ENCODE measurements around the gene GABRQ.
"Not testable (repeated sequence)": the region's sequence is repeated elsewhere in the genome, so short reads cannot be mapped to it uniquely, and the experiment has no call there.

GABRQ gene

GRCh38 chrX:152658302-152658701 is 20.6 kb downstream of the GABRQ start:
- DNase-seq (ENCODE audit: low read depth) = no peak

- DNase-seq (ENCODE audit: low read depth) = no peak
Measured at GRCh38 chrX:152663086-152663485, 25.4 kb downstream of the GABRQ start.

GRCh38 chrX:152674135-152674534 is 36.4 kb downstream of the GABRQ start:
- DNase-seq (ENCODE audit: low read depth) = no peak

- DNase-seq (ENCODE audit: low read depth) = not testable (repeated sequence)
Measured at GRCh38 chrX:152674652-152675051, 37.0 kb downstream of the GABRQ start.

- DNase-seq (ENCODE audit: low read depth) = not testable (repeated sequence)
Measured at GRCh38 chrX:152681012-152681411, 43.3 kb downstream of the GABRQ start.

GRCh38 chrX:152697952-152698931 is 60.5 kb downstream of the GABRQ start, which contains the start of gene MAGEA3:
Gene MAGEA3, plus strand, starts transcription at chrX:152698794. Its CDS starts 2,039 bp downstream, at chrX:152700833.
- not testable (repeated sequence) for DNase-seq (ENCODE audit: low read depth)

- not testable (repeated sequence) for DNase-seq (ENCODE audit: low read depth)
Measured at GRCh38 chrX:152700390-152700789, 62.7 kb downstream of the GABRQ start.

GRCh38 chrX:152706500-152706899 is 68.8 kb downstream of the GABRQ start:
- not testable (repeated sequence) for DNase-seq (ENCODE audit: low read depth)
